IPS DF 6.9 (cell line): ENCODE data around the gene FRMD4B.
"Not testable (repeated sequence)": the region's sequence is repeated elsewhere in the genome, so short reads cannot be mapped to it uniquely, and the experiment has no call there.

Experiments
- DNase-seq: peaks from one replicate; pipeline ENCODE4 v3.0.0-alpha.2; 2013; ENCODE audit warnings: low read depth, low spot score
- H3K27ac ChIP-seq: one replicate; pipeline ENCODE4 v1.5.1; 2013; ENCODE audit warnings: low read length, control low read depth
- H3K27me3 ChIP-seq: 2 replicates; pipeline ENCODE4 v1.6.1; 2013; ENCODE audit warnings: mild to moderate bottlenecking, low read length; ENCODE audit not compliant: control insufficient read depth, insufficient read depth
- H3K36me3 ChIP-seq: 2 replicates; pipeline ENCODE4 v1.6.1; 2013; ENCODE audit warnings: low read length; ENCODE audit not compliant: control insufficient read depth, insufficient read depth
- H3K4me1 ChIP-seq: 2 replicates; pipeline ENCODE4 v1.6.1; 2013; ENCODE audit warnings: low read length; ENCODE audit not compliant: control insufficient read depth, insufficient read depth
- H3K4me3 ChIP-seq: 2 replicates; pipeline ENCODE4 v1.5.1; 2013; ENCODE audit warnings: mild to moderate bottlenecking, low read length
- H3K9me3 ChIP-seq: 2 replicates; pipeline ENCODE4 v1.6.1; 2013; ENCODE audit warnings: low read length, inconsistent platforms; ENCODE audit not compliant: control insufficient read depth, insufficient read depth
- WGBS: extraction: QIAGEN DNeasy Blood & Tissue Kit; methylation state at CpG from one replicate; pipeline ENCODE4 v1.1.7; 2013; ENCODE audit warnings: mixed read lengths, missing lambda C conversion rate; ENCODE audit not compliant: insufficient read length, insufficient coverage; 5-methylcytosine and 5-hydroxymethylcytosine counted together

FRMD4B gene

GRCh38 chr3:69290430-69290829, 95.5 kb downstream of the FRMD4B start:
- no peaks in the 10 kb centered on the region for H3K36me3 ChIP-seq
- no CpG with 5 or more reads among the region's 3 CpGs for WGBS
- peaks cover 2% of the 10 kb centered on the region; the same call in 1 of the 2 replicates for H3K4me1 ChIP-seq
- no peaks in the 10 kb centered on the region for H3K9me3 ChIP-seq
- H3K27ac ChIP-seq: no peak overlapping the region
- H3K4me3 ChIP-seq: no peak overlapping the region
- no peaks in the 10 kb centered on the region for H3K27me3 ChIP-seq
- DNase-seq: no peak

GRCh38 chr3:69290006-69290405, 95.9 kb downstream of the FRMD4B start:
- no peak for DNase-seq
- Histone ChIP-seq H3K27me3 (no peaks in the 10 kb centered on the region), H3K36me3 (no peaks in the 10 kb centered on the region), H3K4me3 (no peak overlapping the region), H3K4me1 (peaks cover 2% of the 10 kb centered on the region; the same call in 1 of the 2 replicates), H3K27ac (no peak overlapping the region), H3K9me3 (no peaks in the 10 kb centered on the region)
- WGBS: no CpG with 5 or more reads among the region's 5 CpGs

GRCh38 chr3:69288161-69288895, 97.6 kb downstream of the FRMD4B start:
- Histone ChIP-seq H3K4me1 (peaks cover 2% of the 10 kb centered on the region; the same call in 1 of the 2 replicates), H3K27ac (no peak overlapping the region), H3K9me3 (no peaks in the 10 kb centered on the region), H3K36me3 (no peaks in the 10 kb centered on the region), H3K4me3 (no peak overlapping the region), H3K27me3 (no peaks in the 10 kb centered on the region)
- peak; percentile 60 for DNase-seq
- no CpG with 5 or more reads among the region's 12 CpGs for WGBS

- no CpG with 5 or more reads among the region's 4 CpGs for WGBS
- Histone ChIP-seq H3K27ac (no peak overlapping the region), H3K27me3 (no peaks in the 10 kb centered on the region), H3K4me1 (no peaks in the 10 kb centered on the region), H3K36me3 (no peaks in the 10 kb centered on the region), H3K4me3 (no peak overlapping the region), H3K9me3 (no peaks in the 10 kb centered on the region)
- DNase-seq: no peak
Observed at GRCh38 chr3:69283913-69284611, 101.8 kb downstream of the FRMD4B start.

GRCh38 chr3:69283496-69283895, 102.4 kb downstream of the FRMD4B start:
- DNase-seq: no peak
- no CpG with 5 or more reads among the region's 5 CpGs for WGBS
- no peaks in the 10 kb centered on the region for H3K4me1 ChIP-seq
- no peaks in the 10 kb centered on the region for H3K36me3 ChIP-seq
- no peak overlapping the region for H3K4me3 ChIP-seq
- no peaks in the 10 kb centered on the region for H3K9me3 ChIP-seq
- H3K27ac ChIP-seq: no peak overlapping the region
- no peaks in the 10 kb centered on the region for H3K27me3 ChIP-seq

- H3K4me1 ChIP-seq: no peaks in the 10 kb centered on the region
- H3K27ac ChIP-seq: no peak overlapping the region
- H3K36me3 ChIP-seq: no peaks in the 10 kb centered on the region
- H3K4me3 ChIP-seq: no peak overlapping the region
- no CpG with 5 or more reads among the region's 3 CpGs for WGBS
- no peaks in the 10 kb centered on the region for H3K27me3 ChIP-seq
- H3K9me3 ChIP-seq: no peaks in the 10 kb centered on the region
- DNase-seq: no peak
Observed at GRCh38 chr3:69282181-69282580, 103.7 kb downstream of the FRMD4B start.

GRCh38 chr3:69277403-69277802, 108.5 kb downstream of the FRMD4B start:
- DNase-seq, H3K9me3 ChIP-seq, H3K4me1 ChIP-seq, H3K27me3 ChIP-seq, H3K36me3 ChIP-seq, H3K4me3 ChIP-seq, H3K27ac ChIP-seq: not testable (repeated sequence)
- WGBS: no CpG with 5 or more reads among the region's 8 CpGs

GRCh38 chr3:69276884-69277283, 109.0 kb downstream of the FRMD4B start:
- H3K9me3 ChIP-seq: no peaks in the 10 kb centered on the region
- H3K4me1 ChIP-seq: no peaks in the 10 kb centered on the region
- no peak overlapping the region for H3K4me3 ChIP-seq
- no peaks in the 10 kb centered on the region for H3K27me3 ChIP-seq
- H3K36me3 ChIP-seq: no peaks in the 10 kb centered on the region
- no peak overlapping the region for H3K27ac ChIP-seq
- no CpG with 5 or more reads among the region's 4 CpGs for WGBS
- DNase-seq: no peak

- not testable (repeated sequence) for H3K4me3 ChIP-seq, H3K36me3 ChIP-seq, H3K27ac ChIP-seq, DNase-seq, H3K4me1 ChIP-seq, H3K27me3 ChIP-seq, H3K9me3 ChIP-seq
- WGBS: no CpG with 5 or more reads among the region's 5 CpGs
Observed at GRCh38 chr3:69276191-69276590, 109.7 kb downstream of the FRMD4B start.

GRCh38 chr3:69273896-69274295, 112.0 kb downstream of the FRMD4B start:
- no peak overlapping the region for H3K27ac ChIP-seq
- WGBS: no CpG with 5 or more reads among the region's 1 CpG

More at GRCh38 chr3:69273896-69274295, 112.0 kb downstream of the FRMD4B start:
- H3K4me1 ChIP-seq: no peaks in the 10 kb centered on the region
- H3K9me3 ChIP-seq: no peaks in the 10 kb centered on the region
- no peak overlapping the region for H3K4me3 ChIP-seq
- no peak for DNase-seq
- no peaks in the 10 kb centered on the region for H3K27me3 ChIP-seq
- H3K36me3 ChIP-seq: no peaks in the 10 kb centered on the region
